ENCODE results near the gene PLCD1.

The PLCD1 gene

DNA sequence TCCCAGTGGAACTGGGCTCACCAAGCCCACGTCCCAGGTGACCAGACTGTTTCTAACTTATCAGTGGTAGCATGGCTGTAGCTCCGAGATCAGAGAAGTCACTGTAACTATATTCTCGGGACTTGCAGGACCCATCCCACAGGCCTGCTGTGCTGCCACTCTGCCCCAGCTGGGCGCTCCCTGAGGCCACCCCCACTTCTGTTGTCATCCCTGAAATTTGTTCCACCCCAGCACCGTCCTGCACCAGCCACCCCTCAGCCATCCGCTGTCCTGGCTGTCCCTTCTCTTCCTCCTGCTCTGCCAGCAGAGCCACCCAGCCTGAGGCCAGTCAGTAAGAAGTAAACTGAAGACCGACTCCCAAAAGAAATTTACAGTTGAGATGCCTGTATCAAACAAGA is 71.9 kb downstream of the PLCD1 start:
- DNase-seq = no peak

Measured in activated naive CD4-positive, alpha-beta T cell (primary cell).